GM12864 (cell line): ENCODE results near the gene SREBF1.

Source experiments
- DNase-seq: peaks from one replicate; pipeline ENCODE4 v3.0.0-alpha.2; 2011; ENCODE audit warnings: low read depth
- H3K4me3 ChIP-seq: 2 replicates; pipeline ENCODE4 v1.5.1; 2011; ENCODE audit warnings: mild to moderate bottlenecking, low read depth, low read length, control low read depth
- TF ChIP-seq, protein P1 (sequence below): IDR thresholded peaks from 2 replicates; pipeline ENCODE4 v1.5.1; 2011; ENCODE audit warnings: low read depth, mild to moderate bottlenecking, moderate library complexity, low read length, control low read depth, inconsistent platforms; ENCODE audit errors: missing control alignments

SREBF1 gene

DNA sequence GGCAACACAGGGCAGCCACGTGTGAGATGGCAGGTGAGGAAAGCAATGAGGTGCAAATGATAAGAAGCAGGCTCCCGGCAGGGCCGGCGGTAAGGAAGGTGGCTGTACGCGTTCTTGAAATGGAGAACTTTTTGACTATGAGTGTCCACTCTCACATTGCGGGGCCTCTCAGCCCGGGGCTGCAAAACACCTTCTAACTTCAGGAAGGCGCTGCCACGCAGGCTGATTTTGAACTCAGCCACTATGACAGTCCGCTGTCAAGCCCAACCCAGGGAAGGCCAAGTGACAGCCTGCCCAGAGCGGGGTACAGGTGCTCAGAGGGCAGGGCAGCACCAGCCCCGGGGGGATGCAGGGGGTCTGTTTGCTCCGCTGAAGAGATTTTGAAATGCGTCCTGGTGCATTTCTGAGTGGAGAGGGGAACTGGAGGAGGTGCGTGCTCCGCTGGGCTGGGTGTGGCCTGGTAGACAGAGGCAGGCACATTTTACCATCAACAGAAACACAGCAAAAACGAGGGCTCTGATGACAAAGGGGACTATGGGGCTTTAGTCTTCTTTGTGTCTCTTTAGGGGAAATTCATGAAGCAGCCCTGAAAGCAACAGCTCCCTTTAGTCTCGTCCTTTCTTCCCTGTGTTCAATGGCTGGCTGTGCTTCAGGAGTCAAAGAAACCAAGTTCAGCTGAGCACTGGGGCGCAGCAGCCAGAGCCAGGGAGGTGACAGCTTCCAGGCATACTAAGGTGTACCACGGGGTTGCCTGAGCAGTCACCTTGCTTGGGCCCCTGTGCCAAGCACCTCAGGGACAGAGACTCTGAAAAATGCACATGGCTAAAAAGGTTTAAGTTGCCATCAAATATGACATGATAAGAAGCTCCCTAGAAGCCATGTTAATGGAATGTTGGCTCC, 14.6 kb upstream of the SREBF1 start:
- TF ChIP-seq, protein P1, sequence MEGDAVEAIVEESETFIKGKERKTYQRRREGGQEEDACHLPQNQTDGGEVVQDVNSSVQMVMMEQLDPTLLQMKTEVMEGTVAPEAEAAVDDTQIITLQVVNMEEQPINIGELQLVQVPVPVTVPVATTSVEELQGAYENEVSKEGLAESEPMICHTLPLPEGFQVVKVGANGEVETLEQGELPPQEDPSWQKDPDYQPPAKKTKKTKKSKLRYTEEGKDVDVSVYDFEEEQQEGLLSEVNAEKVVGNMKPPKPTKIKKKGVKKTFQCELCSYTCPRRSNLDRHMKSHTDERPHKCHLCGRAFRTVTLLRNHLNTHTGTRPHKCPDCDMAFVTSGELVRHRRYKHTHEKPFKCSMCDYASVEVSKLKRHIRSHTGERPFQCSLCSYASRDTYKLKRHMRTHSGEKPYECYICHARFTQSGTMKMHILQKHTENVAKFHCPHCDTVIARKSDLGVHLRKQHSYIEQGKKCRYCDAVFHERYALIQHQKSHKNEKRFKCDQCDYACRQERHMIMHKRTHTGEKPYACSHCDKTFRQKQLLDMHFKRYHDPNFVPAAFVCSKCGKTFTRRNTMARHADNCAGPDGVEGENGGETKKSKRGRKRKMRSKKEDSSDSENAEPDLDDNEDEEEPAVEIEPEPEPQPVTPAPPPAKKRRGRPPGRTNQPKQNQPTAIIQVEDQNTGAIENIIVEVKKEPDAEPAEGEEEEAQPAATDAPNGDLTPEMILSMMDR, result no peak
- DNase-seq, result no peak
- no peak overlapping the region for H3K4me3 ChIP-seq

- DNase-seq, result no peak
- H3K4me3 ChIP-seq, result no peak overlapping the region
- TF ChIP-seq, protein P1, result peak; percentile 43
Observed at GRCh38 chr17:17849845-17850373, 13.1 kb upstream of the SREBF1 start.

DNA sequence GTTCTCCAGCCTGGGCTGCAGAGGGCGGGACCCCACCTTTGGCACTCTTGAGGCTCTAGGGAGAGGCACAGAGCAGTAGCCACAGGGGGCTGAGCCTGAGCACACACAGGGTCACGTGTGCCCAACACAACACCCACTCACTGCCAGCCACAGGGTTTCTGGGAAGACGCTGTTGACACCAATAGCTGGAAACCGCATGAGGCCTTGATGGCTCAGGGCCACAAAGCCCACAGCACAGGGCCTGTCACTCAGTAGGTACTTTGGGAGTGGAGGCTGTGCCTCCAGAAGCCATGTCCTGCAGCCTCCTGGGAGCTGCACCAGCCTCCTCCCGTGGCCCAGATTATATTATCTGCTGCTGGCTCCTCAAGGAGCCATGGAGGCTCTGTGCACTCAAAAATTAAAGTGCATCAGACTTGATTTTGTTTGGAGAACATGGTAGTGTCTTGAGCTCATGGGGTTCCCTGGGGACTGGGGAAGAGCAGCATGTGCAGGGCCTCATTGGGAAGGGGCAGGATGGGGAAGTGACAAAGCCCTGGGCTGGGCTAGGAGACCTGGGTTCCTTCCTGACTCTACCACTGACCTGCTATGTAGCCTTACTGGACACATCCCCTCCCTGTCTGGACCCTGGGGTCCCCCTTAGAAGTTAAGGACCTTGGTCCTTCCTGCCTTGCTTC, 12.5 kb upstream of the SREBF1 start:
- no peak overlapping the region for H3K4me3 ChIP-seq
- DNase-seq, result no peak
- TF ChIP-seq, protein P1, result no peak

- DNase-seq, result no peak
- TF ChIP-seq, protein P1, result no peak
- H3K4me3 ChIP-seq, result no peak overlapping the region
Observed at GRCh38 chr17:17848311-17849082, 11.7 kb upstream of the SREBF1 start.

DNA sequence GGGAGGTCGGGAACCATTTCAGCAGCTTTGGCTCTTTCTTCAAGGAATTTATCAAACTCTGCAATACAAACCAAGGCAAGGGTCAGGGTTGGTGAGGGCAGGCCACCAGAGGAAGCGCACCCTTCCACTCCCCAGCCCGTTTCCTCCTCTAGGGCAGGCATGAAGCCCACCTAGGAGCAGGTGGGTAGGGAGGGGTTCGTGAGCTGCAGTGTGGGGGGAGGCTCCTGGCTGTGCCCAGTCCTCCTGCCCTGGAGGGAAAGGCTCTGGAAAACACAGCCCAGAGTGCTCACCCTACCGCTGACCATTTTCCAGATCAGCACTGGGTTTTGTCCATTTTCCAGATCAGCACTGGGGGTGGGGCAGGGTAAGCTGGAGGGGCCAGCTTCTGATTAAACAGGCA, 10.9 kb upstream of the SREBF1 start:
- no peak for DNase-seq
- TF ChIP-seq, protein P1, result no peak

DNA sequence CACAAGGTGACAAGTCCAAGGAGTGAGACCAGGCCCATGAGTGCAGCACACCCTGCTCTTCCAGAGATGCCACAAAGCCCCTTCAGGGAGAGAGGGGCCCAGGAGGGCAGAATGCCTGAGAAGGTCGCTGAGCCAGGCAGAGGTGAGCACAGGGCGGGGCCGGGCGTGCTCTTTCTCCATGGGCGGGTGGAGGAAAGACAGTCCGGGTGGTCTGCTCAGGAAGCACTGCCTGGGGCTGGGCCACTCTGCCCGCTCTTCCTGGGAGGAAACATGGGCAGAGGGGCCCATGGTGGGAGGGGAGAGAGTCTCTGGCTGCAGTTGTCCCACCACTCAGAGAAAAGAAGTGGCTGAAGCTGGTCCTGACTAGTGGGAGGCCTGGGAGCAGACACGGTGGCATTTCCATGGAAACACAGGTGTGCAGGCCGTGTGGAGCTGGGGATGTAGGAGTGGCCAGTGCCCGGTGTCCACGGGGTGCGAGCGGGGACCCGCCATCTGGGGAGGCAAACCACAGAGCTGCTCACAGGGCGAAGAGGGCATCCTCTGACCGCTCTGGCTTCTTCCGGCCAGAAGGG, 10.4 kb upstream of the SREBF1 start:
- no peak for DNase-seq
- TF ChIP-seq, protein P1, result no peak

More for the DNA sequence above, 10.9 kb upstream of the SREBF1 start:
- no peak overlapping the region for H3K4me3 ChIP-seq

More for the DNA sequence above, 10.4 kb upstream of the SREBF1 start:
- no peak overlapping the region for H3K4me3 ChIP-seq
